ENCODE data around the gene FYB1.

DNA sequence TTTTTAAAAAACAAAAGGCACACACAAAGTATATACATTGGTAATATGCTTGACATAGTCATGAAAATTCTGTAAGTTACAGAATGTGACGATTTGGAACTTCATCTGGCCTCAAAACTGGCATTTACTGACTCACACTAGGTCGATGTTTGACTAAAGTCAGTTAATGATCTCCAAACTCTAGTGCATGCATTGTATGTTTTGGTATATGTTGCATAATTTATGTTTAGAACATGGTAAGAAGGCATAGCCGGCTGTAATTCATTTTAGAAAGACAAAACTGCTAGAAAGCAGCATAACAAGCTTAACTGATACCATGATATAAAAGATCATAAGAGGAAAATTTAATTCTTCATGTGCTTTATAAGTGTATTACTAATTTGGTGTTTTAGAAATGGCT lies 86.6 kb downstream of the FYB1 start:
- TF ChIP-seq, protein P1, sequence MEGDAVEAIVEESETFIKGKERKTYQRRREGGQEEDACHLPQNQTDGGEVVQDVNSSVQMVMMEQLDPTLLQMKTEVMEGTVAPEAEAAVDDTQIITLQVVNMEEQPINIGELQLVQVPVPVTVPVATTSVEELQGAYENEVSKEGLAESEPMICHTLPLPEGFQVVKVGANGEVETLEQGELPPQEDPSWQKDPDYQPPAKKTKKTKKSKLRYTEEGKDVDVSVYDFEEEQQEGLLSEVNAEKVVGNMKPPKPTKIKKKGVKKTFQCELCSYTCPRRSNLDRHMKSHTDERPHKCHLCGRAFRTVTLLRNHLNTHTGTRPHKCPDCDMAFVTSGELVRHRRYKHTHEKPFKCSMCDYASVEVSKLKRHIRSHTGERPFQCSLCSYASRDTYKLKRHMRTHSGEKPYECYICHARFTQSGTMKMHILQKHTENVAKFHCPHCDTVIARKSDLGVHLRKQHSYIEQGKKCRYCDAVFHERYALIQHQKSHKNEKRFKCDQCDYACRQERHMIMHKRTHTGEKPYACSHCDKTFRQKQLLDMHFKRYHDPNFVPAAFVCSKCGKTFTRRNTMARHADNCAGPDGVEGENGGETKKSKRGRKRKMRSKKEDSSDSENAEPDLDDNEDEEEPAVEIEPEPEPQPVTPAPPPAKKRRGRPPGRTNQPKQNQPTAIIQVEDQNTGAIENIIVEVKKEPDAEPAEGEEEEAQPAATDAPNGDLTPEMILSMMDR (conservative IDR thresholded peaks at IDR 0.05; ENCODE audit: low read length) = no peak
- no peak for TF ChIP-seq EZH2phosphoT487 (IDR thresholded peaks at IDR 0.05; ENCODE audit: borderline replicate concordance, low read depth, low read length)
